ENCODE results near the gene ATP1B3. TPM values are rescaled to one million over a fixed set of nuclear protein-coding genes. Genes with fewer than 3 reads are reported as not detected.
"Not testable (repeated sequence)": the region's sequence is repeated elsewhere in the genome, so short reads cannot be mapped to it uniquely, and the experiment has no call there.

ATP1B3 gene
- polyA plus RNA-seq, 3 donors = 183 to 211 (median 208) TPM

- DNase-seq (ENCODE audit: low read depth in 3 of 3, low spot score in 2 of 3) = no peak
Observed at GRCh38 chr3:141901914-141902313, 25.5 kb downstream of the ATP1B3 start.

DNA sequence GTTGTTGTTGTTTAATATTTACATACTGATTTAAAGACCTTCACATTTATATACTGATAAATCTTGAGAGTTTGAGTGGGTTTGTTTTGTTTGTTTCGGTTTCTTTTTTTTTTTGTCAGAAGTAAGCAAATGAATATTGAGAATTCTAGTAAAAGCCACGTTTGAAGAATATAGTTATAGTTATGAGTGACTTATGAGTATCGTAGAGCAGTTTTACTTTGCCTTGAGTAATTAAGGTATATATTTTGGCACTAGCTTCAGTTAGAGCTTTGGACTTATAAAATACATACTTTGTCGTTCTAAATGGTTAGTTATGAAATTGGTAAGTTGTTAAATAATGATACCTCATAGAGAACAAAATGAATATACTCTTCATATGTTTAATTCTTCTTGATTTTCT is 27.8 kb downstream of the ATP1B3 start:
- DNase-seq (ENCODE audit: low read depth in 3 of 3, low spot score in 2 of 3) = no peak

DNA sequence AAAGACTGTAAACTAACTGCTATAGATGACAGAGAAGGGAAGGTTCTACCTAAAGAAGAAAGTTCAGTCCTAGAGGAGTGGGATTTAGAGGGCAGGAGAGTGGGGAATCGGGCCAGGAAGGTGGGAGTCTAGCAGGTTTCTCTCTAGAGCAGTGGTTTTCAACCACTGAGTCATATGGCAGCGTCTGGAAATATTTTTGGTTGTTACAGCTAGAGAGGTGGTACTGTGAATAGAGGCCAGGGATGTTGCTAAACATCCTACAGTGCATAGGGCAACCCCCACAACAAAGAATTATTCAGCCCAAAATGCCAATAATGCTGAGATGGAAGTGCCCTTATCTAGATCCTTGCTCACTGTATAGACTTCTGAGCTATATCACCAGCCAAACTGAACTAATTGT is 28.7 kb downstream of the ATP1B3 start:
- DNase-seq (ENCODE audit: low read depth in 3 of 3, low spot score in 2 of 3) = no peak

- DNase-seq (ENCODE audit: low read depth in 3 of 3, low spot score in 2 of 3) = no peak
Observed at GRCh38 chr3:141909408-141909807, 33.0 kb downstream of the ATP1B3 start.

DNA sequence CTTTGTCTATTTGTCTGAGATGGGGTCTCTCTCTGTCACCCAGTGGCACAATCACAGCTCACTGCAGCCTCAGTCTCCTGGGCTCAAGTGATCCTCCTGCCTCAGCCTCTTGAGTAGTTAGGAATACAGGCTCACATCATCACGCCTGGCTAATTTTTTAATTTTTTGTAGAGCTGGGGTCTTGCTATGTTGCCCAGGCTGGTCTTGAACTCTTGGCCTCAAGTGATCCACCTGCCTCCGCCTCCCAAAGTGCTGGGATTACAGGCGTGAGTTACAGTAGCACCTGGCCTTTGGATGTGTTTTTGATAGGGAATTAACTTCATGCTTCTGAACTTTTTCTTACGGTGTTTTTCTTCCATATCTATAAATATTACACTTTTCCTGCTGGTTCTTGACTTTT is 33.5 kb downstream of the ATP1B3 start:
- not testable (repeated sequence) for DNase-seq (ENCODE audit: low read depth in 3 of 3, low spot score in 2 of 3)

- DNase-seq (ENCODE audit: low read depth in 3 of 3, low spot score in 2 of 3) = peak in 1 of 3 donors; percentile 16
Observed at GRCh38 chr3:141913150-141913811, 36.8 kb downstream of the ATP1B3 start.

GRCh38 chr3:141914311-141914710 is 37.9 kb downstream of the ATP1B3 start:
- DNase-seq (ENCODE audit: low read depth in 3 of 3, low spot score in 2 of 3) = no peak

DNA sequence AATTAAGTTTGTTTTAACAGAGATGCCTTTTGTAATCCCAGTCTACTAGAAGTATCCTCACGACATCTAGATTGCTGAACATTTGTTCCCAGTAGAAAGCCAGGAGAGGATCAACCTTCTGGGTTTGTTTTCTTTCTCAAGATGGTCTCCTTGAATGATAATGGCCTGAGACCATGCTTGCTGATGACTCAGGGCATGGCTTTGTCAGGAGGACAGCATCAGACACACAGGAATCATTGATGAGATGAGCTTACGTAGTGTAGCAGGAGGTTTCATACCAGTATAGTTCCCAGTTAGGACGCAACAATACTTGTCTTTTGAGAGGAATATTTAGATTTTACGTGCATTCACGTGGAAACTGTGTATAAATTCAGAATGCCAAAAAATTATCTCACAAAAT is 38.6 kb downstream of the ATP1B3 start:
- no peak for DNase-seq (ENCODE audit: low read depth in 3 of 3, low spot score in 2 of 3)

DNA sequence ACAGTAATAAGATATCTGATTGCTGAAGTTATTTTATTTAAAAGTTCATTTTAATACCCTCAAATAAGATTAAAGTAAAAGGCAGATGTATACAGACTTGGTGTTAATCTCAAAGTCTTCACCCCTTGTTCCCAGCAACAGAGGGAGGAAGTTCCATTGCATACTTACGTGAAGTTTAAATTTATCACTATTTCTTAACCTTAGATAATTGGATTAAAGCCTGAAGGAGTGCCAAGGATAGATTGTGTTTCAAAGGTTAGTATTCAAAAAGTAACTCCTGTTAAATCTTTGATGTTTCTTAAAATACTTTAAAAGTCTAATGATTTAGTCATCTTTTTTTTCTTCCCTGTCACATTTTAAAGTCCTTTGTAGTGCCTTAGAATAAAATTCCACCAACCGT is 39.3 kb downstream of the ATP1B3 start:
- DNase-seq (ENCODE audit: low read depth in 3 of 3, low spot score in 2 of 3) = peak in 1 of 3 donors; percentile 18

DNA sequence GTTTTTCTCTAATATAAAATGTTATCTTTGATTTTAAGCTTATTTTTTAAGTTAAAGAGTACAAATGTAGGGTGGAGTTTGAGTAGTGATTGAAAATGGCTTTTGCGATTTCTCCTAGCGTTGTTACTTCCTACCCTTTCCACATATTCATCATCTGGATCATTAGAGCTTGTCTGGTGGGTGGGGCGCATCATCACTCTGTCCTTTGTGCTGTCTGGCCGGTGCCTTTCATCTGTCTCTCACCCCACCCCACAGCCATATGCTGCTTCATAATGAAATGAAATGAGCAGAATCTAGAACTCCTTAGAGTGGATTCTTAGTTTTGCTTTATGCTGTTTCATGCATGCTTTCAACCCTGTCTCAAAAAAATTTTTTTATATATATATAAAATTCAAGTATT is 44.3 kb downstream of the ATP1B3 start:
- no peak for DNase-seq (ENCODE audit: low read depth in 3 of 3, low spot score in 2 of 3)

GRCh38 chr3:141921316-141921715 is 44.9 kb downstream of the ATP1B3 start:
- DNase-seq (ENCODE audit: low read depth in 3 of 3, low spot score in 2 of 3) = no peak

DNA sequence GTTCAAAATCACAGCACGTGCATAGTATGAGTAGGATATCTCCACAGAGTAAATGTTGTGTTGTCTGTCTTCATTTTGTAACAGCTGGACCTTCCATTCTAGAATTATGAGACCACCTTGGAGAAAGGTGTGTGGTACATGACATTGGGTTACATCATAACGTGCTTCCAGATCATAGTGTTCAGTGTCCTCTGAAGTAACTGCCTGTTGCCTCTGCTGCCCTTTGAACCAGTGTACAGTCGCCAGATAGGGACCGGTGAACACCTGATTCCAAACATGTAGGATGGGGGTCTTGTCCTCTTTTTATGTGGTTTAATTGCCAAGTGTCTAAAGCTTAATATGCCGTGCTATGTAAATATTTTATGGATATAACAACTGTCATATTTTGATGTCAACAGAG is 49.2 kb downstream of the ATP1B3 start:
- not testable (repeated sequence) for DNase-seq (ENCODE audit: low read depth in 3 of 3, low spot score in 2 of 3)

GRCh38 chr3:141926929-141927328 is 50.5 kb downstream of the ATP1B3 start:
- no peak for DNase-seq (ENCODE audit: low read depth in 3 of 3, low spot score in 2 of 3)

DNA sequence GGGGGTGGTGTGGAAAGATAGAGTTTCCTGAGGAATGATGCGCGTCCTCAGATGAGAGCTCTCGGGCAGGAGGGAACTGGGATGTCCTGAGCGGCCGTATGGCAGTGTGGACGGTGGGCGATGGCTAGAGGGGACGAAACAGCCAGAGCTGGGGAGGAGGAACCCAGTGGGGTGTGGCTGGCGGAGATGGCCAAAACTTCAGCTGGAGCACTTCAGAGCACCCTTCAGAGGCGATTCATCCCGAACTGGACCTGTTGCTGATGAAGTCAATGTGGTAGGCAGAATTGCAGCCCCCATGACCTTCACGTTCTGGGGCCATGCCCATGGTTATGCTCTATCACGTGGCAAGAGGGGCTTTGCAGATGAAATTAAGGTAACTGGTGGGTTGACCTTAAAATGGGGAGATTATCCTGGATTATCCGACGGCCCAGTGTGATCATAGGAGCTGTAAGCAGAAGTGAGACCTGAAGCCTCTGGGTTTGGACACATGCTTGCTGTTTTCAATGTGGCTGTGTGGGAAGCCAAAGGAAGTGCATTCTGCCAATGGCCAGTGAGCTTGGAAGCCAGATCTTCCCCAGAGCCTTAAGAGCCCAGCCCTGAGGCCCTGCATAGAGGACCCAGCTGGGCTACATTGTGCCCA is 52.3 kb downstream of the ATP1B3 start:
- DNase-seq (ENCODE audit: low read depth in 3 of 3, low spot score in 2 of 3) = no peak

- no peak for DNase-seq (ENCODE audit: low read depth in 3 of 3, low spot score in 2 of 3)
Observed at GRCh38 chr3:141929341-141929995, 53.0 kb downstream of the ATP1B3 start.

GRCh38 chr3:141930801-141931200 is 54.4 kb downstream of the ATP1B3 start:
- no peak for DNase-seq (ENCODE audit: low read depth in 3 of 3, low spot score in 2 of 3)

DNA sequence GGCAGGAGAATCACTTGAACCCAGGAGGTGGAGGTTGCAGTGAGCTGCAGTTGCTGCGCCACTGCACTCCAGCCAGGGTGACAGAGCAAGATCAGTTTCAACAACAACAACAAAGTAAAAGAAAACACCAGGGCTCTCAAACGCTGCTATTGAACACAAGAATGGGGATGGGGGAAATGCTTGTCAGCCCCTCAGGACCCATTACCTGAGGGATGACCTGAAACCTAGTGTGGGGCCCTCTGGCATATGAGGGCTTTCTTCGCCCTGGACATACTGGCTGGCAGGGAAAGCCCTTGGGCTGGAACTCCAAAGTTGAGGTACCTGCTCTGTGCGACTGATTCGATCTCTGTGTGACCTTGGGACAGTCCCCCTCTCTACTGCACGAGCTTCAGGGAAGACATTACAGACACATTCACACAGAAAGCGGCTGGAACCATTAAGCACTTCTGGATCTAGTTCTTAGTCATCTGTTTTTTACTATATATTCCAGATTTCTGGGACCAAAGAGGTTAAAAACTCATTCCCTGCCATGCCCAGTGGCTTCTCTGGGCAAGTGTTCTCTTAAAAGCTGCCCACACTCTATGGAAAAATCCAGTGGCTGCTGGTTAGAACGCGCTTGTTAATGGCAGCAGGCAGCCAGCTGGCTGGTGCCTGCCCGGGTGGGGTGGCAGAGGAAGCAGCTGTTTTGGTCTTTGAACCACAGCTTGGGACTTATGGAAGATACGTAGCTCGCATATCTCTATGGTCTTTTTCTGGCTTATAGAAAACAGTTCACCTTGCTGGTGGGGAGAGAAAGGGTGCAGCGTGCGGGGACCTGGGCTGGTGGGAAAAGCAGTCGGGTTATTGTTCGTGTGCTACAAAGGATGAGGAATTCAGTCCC is 57.2 kb downstream of the ATP1B3 start:
- no peak for DNase-seq (ENCODE audit: low read depth in 3 of 3, low spot score in 2 of 3)

GRCh38 chr3:141934354-141934753 is 57.9 kb downstream of the ATP1B3 start:
- no peak for DNase-seq (ENCODE audit: low read depth in 3 of 3, low spot score in 2 of 3)

- DNase-seq (ENCODE audit: low read depth in 3 of 3, low spot score in 2 of 3) = no peak
Observed at GRCh38 chr3:141938011-141938500, 61.6 kb downstream of the ATP1B3 start.

GRCh38 chr3:141939759-141940158 is 63.3 kb downstream of the ATP1B3 start:
- DNase-seq (ENCODE audit: low read depth in 3 of 3, low spot score in 2 of 3) = no peak
